HG03521 (cell line): Measurements from ENCODE around the gene TENT4A.
A peak's percentile ranks its signal among the peaks of the same experiment; 100 is the strongest.

Experiments
- ATAC-seq: cut with Tn5 transposase; IDR thresholded peaks from one replicate; pipeline ENCODE4 v1.9.1; 2021; ENCODE audit warnings: mild to moderate bottlenecking, moderate library complexity; ENCODE audit not compliant: unreplicated experiment

Gene TENT4A

GRCh38 chr5:6749026-6749716, 35.9 kb downstream of the TENT4A start:
- no peak for ATAC-seq

GRCh38 chr5:6750142-6750840, 37.1 kb downstream of the TENT4A start:
- no peak for ATAC-seq

DNA sequence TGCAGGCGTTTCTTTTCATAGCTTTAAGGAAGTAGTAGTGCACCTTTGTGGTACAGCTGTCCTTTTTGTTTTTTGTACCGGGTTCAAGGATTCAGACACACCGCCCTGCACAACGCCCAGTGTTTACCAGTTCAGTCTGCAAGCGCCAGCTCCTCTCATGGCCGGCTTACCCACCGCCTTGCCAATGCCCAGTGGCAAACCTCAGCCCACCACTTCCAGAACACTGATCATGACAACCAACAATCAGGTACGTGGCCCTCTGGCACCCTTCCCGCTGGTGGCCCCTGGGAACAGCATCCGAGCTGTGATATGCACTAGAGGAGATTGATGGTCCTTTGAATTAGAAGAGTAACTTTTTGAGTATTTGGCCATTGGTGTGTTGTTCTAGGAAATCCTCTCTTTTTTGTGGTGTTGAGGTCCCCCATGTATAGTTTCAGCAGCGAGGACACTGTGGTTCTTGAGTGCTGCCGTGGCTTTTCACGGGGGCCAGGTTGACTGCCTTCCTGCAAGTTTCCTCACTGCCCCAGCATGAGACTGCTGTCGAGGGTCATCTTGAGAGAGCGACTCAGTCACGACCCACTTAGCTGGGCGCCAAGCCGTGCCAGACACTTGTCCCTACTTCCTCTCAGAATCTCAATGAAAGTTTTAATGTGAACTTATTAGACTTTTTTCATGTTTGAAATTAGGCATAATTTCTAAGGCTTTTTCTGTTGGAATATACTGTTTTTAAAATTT, 37.9 kb downstream of the TENT4A start:
- ATAC-seq, result no peak

GRCh38 chr5:6752236-6752635, 39.0 kb downstream of the TENT4A start:
- ATAC-seq, result no peak

GRCh38 chr5:6752782-6753181, 39.5 kb downstream of the TENT4A start:
- ATAC-seq, result no peak

DNA sequence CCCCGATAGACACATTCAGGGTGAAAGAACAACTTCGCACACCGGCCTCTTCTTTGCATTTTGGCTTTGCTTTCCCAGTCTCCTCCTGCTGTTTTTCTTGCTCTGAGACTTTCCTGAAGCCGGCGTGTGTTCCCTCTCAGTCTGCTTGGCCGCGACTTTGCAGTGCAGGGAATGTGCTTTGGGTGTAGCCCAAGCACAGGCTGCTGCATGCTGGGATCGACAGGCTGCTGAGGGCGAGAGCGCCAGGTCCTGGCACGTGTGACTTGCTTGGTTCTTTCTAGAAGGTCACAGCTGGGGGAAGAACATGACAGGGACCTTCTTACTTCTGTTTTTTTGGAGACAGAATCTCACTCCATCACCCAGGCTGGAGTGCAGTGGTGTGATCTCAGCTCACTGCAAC, 40.6 kb downstream of the TENT4A start:
- ATAC-seq, result no peak

DNA sequence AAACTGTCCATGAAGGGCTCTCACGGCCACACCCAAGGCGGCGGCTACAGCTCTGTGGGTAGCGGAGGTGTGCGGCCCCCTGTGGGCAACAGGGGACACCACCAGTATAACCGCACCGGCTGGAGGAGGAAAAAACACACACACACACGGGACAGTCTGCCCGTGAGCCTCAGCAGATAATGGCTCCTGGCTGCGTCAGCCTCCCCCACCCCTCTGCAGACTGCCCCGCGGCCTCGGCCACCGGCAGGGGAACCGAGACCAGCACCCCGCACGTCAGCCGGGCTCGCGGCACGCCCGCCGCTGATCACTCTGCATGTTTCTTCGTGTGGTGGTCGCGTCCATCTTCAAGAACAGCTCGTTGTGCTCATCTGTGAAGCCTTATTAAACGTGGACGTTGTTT, 41.5 kb downstream of the TENT4A start:
- no peak for ATAC-seq

GRCh38 chr5:6755519-6755918, 42.3 kb downstream of the TENT4A start:
- no peak for ATAC-seq

DNA sequence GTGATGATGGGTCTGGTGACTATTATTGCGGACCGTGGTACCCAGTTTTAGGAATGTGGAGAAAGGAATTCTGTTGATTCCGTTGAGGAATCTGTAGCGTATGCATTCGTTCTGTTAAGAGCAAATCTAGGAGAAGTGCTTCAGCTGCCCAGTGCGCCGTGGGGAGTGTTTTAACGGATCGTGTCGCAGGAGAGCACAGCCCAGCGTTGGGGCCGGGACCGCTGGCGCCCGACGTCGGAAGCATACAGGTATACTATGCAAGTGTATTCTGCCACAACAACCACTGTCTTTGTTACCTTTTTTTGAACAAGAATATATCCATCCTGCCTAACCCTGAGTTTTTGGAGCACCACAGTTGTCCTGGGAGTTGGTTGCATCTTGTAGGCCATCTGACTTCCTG, 42.7 kb downstream of the TENT4A start:
- no peak for ATAC-seq

DNA sequence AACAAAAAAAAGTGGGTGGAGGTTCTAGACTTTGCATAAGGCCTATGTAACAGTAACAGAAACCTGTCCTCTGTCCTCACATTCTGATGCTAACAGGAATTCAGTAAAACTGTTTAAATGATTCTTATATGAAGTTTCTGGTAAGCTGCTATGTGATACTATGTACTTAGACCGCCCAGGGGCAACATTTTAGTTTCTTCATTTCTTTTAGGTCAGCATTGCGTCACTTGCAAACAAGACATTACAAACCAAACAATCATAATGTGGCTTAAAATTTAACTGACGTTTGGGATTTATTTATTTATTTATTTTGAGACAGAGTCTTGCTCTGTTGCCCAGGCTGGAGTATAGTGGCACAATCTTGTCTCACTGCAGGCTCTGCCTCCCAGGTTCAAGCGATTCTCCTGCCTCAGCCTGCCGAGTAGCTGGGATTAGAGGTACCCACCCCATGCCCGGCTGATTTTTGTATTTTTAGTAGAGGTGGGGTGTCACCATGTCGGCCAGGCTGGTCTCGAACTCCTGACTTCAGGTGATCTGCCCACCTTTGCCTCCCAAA, 44.3 kb downstream of the TENT4A start:
- ATAC-seq, result no peak

- no peak for ATAC-seq
These were observed 45.0 kb downstream of the TENT4A start for GRCh38 chr5:6758236-6758635.

- no peak for ATAC-seq
These were observed 45.5 kb downstream of the TENT4A start for GRCh38 chr5:6758706-6759105.

DNA sequence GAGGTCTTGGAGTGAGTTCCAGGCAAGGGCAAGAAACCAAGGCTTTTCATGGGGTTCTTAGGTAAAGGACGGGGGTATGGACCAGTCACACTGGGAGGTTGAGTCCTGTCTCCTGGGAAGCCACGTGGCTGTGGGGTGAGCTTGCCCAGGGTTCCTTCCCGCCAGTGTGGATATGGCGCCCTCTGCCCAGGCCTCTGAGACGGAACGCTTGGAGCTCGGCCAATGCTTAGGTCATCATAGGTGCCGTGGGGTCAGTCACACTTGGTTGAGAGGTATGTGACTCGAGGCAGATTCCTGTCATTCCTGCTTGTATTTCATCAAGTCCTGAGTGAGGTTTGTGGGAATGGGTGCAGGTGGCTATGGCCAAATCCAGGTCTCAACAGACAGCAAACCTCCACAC, 46.2 kb downstream of the TENT4A start:
- ATAC-seq, result no peak

DNA sequence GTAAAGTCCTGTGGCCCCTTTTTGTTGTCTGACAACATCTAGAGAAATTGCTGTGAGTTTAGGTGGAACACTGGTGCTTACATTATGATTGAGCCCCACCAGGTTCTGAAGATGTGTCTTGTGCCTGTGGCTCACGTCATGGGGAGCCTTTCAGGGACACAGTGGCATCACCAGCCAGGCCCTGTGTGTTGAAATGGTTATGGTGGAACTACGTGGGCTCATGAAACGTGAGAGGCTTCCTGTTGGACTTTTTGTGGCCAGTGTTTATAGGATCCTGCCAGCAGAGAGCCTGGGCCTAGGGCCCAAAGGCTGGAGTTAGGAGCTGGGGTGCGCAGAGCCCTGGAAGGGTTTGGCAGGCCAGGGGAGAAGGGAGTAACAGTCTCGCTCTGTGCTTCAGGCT, 46.8 kb downstream of the TENT4A start:
- no peak for ATAC-seq

- no peak for ATAC-seq
These were observed 47.5 kb downstream of the TENT4A start for GRCh38 chr5:6760686-6761085.

- ATAC-seq, result no peak
These were observed 48.1 kb downstream of the TENT4A start for GRCh38 chr5:6761333-6761732.

DNA sequence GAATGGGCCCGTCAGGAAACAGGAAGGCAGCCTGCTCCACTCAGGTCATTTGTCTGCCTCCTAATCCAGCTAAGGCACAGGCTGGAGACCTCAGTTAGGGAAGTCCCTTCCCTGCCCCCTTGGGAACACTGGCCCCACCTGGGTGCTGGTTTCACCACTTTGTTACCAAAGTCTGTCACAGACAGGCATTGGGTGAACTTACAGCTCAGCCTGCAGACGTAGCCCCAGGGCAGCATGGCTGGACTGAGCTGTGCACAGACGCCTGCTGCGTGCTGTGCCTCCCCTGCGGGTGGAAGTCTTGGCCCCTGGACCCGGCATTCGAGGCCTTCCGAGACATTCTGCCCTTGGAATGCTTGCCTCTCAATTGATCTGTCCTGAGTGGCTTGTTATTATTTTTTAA, 48.9 kb downstream of the TENT4A start:
- no peak for ATAC-seq

GRCh38 chr5:6762697-6763096, 49.5 kb downstream of the TENT4A start:
- no peak for ATAC-seq

- ATAC-seq, result no peak
These were observed 50.0 kb downstream of the TENT4A start for GRCh38 chr5:6763191-6763590.

- peak; percentile 72 for ATAC-seq
These were observed 52.6 kb downstream of the TENT4A start for GRCh38 chr5:6765612-6766525.
